GM12878 (cell line): ENCODE data around the gene ERCC1. TPM values are rescaled to one million over a fixed set of nuclear protein-coding genes. Genes with fewer than 3 reads are reported as not detected.

Source experiments
- CHD4 ChIP-seq: fragments of 200-600 bp; sonication (generic); IDR thresholded peaks from 2 replicates; pipeline ENCODE4 v1.6.1; 2016; ENCODE audit warnings: mild to moderate bottlenecking
- EGR1 ChIP-seq, 2 experiments: IDR thresholded peaks; 1 replicate in 1 of 2; 2 replicates in 1 of 2; pipeline ENCODE4 v1.6.1; 2011 to 2012; ENCODE audit warnings: low read depth in 2 of 2, low read length in 2 of 2, borderline replicate concordance in 1 of 2, mild to moderate bottlenecking in 1 of 2, moderate library complexity in 1 of 2
- JUNB ChIP-seq: IDR thresholded peaks from 2 replicates; pipeline ENCODE4 v1.6.1; 2016; ENCODE audit warnings: antibody characterized with exemption, mild to moderate bottlenecking
- KDM1A ChIP-seq: fragments of 200-600 bp; sonication (generic); IDR thresholded peaks from 2 replicates; pipeline ENCODE4 v1.6.1; 2016; ENCODE audit warnings: borderline replicate concordance
- LARP7 ChIP-seq: fragments of 450-650 bp; IDR thresholded peaks from 2 replicates; pipeline ENCODE4 v1.6.1; 2017; ENCODE audit warnings: mild to moderate bottlenecking
- RB1 ChIP-seq: fragments of 450-650 bp; formaldehyde crosslinking; IDR thresholded peaks from 2 replicates; pipeline ENCODE4 v1.6.1; 2017; ENCODE audit warnings: mild to moderate bottlenecking, borderline replicate concordance
- SMAD1 ChIP-seq: fragments of 450-650 bp; IDR thresholded peaks from 2 replicates; pipeline ENCODE4 v1.6.1; 2018; ENCODE audit warnings: mild to moderate bottlenecking, low read depth; ENCODE audit not compliant: partially characterized antibody
- SMAD5 ChIP-seq: IDR thresholded peaks from 2 replicates; pipeline ENCODE4 v1.6.1; 2016; ENCODE audit warnings: antibody characterized with exemption, low read depth
- SPI1 ChIP-seq: IDR thresholded peaks from 2 replicates; pipeline ENCODE4 v1.6.1; 2011; ENCODE audit warnings: low read depth, mild to moderate bottlenecking, low read length, moderate library complexity, borderline replicate concordance; ENCODE audit not compliant: insufficient read depth
- STAT1 ChIP-seq: fragments of 450-650 bp; conservative IDR thresholded peaks from 2 replicates; pipeline ENCODE4 v1.6.1; 2014; ENCODE audit warnings: antibody characterized with exemption, mild to moderate bottlenecking
- polyA plus RNA-seq, 11 experiments: library from polyadenylated mRNA; depleted of rRNA in 4 of 11; unstranded in 6 of 11; stranded (reverse) in 5 of 11; fragments of >200 nt; fragmentation: Nextera tagmentation in 4 of 11; fragmentation: Illumina TruSeq in 1 of 11; extraction: Ambion mirVana in 4 of 11; extraction: Trizol in 1 of 11; gene quantifications; 1 replicate in 1 of 11; 2 replicates in 10 of 11; pipeline versions ENCODE4 v1.2.1 to v1.2.3, GENCODE V29; 2011 to 2016; ENCODE audit warnings: inconsistent platforms in 2 of 11, missing spikeins in 2 of 11, low read depth in 1 of 11
- total RNA-seq, 4 experiments: library from RNA; depleted of rRNA in 3 of 4; stranded (reverse); fragments of >200 nt in 3 of 4; fragmentation: Illumina TruSeq in 1 of 4; extraction: Trizol in 1 of 4; gene quantifications; 2 replicates each; pipeline versions ENCODE4 v1.2.1 to v1.2.3, GENCODE V29; 2013 to 2021
- TF ChIP-seq, protein P1 (sequence below): IDR thresholded peaks from 2 replicates; pipeline ENCODE4 v1.6.1; 2011; ENCODE audit warnings: borderline replicate concordance, low read depth, mild to moderate bottlenecking, moderate library complexity, mixed read lengths, low read length; ENCODE audit not compliant: insufficient read depth; ENCODE audit errors: extremely low read length

Gene ERCC1
- total and polyA plus RNA-seq, 10 of the 15 experiments (the other 5 are each of a cell fraction or from before 2014, with no cell fraction given) = 14.7 to 104 (median 61.1) TPM

- TF ChIP-seq KDM1A = no peak
- no peak for TF ChIP-seq SMAD5
- no peak for TF ChIP-seq SMAD1
- TF ChIP-seq STAT1 = no peak; the same call in 1 of the 2 replicates
- peak; percentile 59; the same call in 1 of the 2 replicates for TF ChIP-seq LARP7
- TF ChIP-seq EGR1 (IDR thresholded peaks at IDR 0.05; ENCODE audit: borderline replicate concordance in 1 of 2, low read depth in 2 of 2, low read length in 2 of 2) = peak in 1 of 2 experiments; percentile 63; a peak in 2 of 3 replicates
- TF ChIP-seq SPI1 = no peak
- TF ChIP-seq, protein P1, sequence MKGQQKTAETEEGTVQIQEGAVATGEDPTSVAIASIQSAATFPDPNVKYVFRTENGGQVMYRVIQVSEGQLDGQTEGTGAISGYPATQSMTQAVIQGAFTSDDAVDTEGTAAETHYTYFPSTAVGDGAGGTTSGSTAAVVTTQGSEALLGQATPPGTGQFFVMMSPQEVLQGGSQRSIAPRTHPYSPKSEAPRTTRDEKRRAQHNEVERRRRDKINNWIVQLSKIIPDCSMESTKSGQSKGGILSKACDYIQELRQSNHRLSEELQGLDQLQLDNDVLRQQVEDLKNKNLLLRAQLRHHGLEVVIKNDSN = peak; percentile 81
- TF ChIP-seq RB1 = 0 out of 2 replicates have a peak, but pooled peaks have one; percentile 96
- no peak for TF ChIP-seq CHD4
- no peak for TF ChIP-seq JUNB
Observed at GRCh38 chr19:45406226-45407090, 17.3 kb downstream of the ERCC1 start, which contains the start of gene POLR1G (continued).
